K562 (cell line): ENCODE data around the gene DRD1. TPM values are rescaled to one million over a fixed set of nuclear protein-coding genes. Genes with fewer than 3 reads are reported as not detected.

ENCODE experiments used
- ATAC-seq: fragments of 200-7000 bp; cut with Tn5 transposase; 3 replicates; pipeline ENCODE4 v1.9.1; 2020; ENCODE audit warnings: moderate library complexity
- BruUV-seq: library from RNA; stranded (reverse); fragments of 400-500 nt; replicated peaks from 2 replicates; lab custom pipeline; 2021; lab: Mats Ljungman, UMichigan
- CTCF ChIA-PET: fragments of 300-600 bp; formaldehyde crosslinking; extraction: SDS; loops from one replicate; lab custom pipeline; 2021; ENCODE audit warnings: low intra/inter-chr PET ratio; lab: Yijun Ruan, JAX
- POLR2A ChIA-PET: fragments of 300-600, 350-650 bp; sonication (Branson Sonifier 250); formaldehyde crosslinking; extraction: SDS; loops from one replicate; lab custom pipeline; 2021; ENCODE audit warnings: antibody characterized with exemption, inconsistent platforms; lab: Yijun Ruan, JAX
- DNase-seq, 4 experiments: peaks; one replicate each; pipeline versions ENCODE4 v3.0.0 to v3.0.0-alpha.2; 2011 to 2018; ENCODE audit warnings: low spot score in 3 of 4, mixed read lengths in 3 of 4; ENCODE audit errors: extremely low read depth in 1 of 4
- FAIRE-seq: peaks from 2 replicates; lab custom pipeline; 2011; peaks lifted over from hg19 to GRCh38; lab: Jason Lieb, UNC
- H2AFZ ChIP-seq: 2 replicates; pipeline ENCODE4 v1.6.0; 2011; ENCODE audit warnings: low read depth, low read length, control low read depth, inconsistent platforms
- H3K27ac ChIP-seq: fragments of 200-600 bp; 3 replicates; pipeline ENCODE4 v1.8.0; 2011; ENCODE audit warnings: low read depth, mild to moderate bottlenecking, control low read depth, inconsistent platforms, low read length, moderate library complexity, mixed read lengths; ENCODE audit errors: extremely low read depth
- H3K27me3 ChIP-seq, 2 experiments: fragments of 300-600 bp in 1 of 2; 2 replicates in 1 of 2; 3 replicates in 1 of 2; pipeline versions ENCODE4 v1.6.0 to v1.8.0; 2011; ENCODE audit warnings: inconsistent platforms in 2 of 2, low read length in 2 of 2, mild to moderate bottlenecking in 1 of 2, mixed read lengths in 1 of 2, moderate library complexity in 1 of 2; ENCODE audit not compliant: control insufficient read depth in 2 of 2, insufficient read depth in 2 of 2
- H3K36me3 ChIP-seq: fragments of 300-600 bp; 3 replicates; pipeline ENCODE4 v1.8.0; 2011; ENCODE audit warnings: mild to moderate bottlenecking, low read length, inconsistent platforms; ENCODE audit not compliant: control insufficient read depth, insufficient read depth
- H3K4me1 ChIP-seq, 2 experiments: fragments of 200-600 bp in 1 of 2; replicated peaks in 1 of 2; 2 replicates in 1 of 2; 3 replicates in 1 of 2; pipeline versions ENCODE4 v1.5.1 to v1.8.0; 2011; ENCODE audit warnings: inconsistent platforms in 2 of 2, low read length in 2 of 2, mild to moderate bottlenecking in 1 of 2, mixed read lengths in 1 of 2, moderate library complexity in 1 of 2; ENCODE audit not compliant: control insufficient read depth in 2 of 2, insufficient read depth in 2 of 2
- H3K4me2 ChIP-seq: 2 replicates; pipeline ENCODE4 v1.6.1; 2011; ENCODE audit warnings: low read length, control low read depth, inconsistent platforms, mixed read lengths; ENCODE audit not compliant: insufficient read depth
- H3K4me3 ChIP-seq: fragments of 200-600 bp; sonication (generic), shearing (Covaris generic); 2 replicates; pipeline ENCODE4 v1.5.1; 2016; ENCODE audit warnings: control low read depth, inconsistent platforms
- H3K79me2 ChIP-seq: fragments of 200-600 bp; 3 replicates; pipeline ENCODE4 v1.8.0; 2011; ENCODE audit warnings: low read length, inconsistent platforms; ENCODE audit not compliant: control insufficient read depth, insufficient read depth
- H3K9ac ChIP-seq, 2 experiments: 2 replicates each; pipeline versions ENCODE4 v1.6.0 to v1.6.1; 2011; ENCODE audit warnings: low read depth in 2 of 2, low read length in 2 of 2, control low read depth in 1 of 2, inconsistent platforms in 1 of 2, mild to moderate bottlenecking in 1 of 2, mixed read lengths in 1 of 2; ENCODE audit not compliant: insufficient read depth in 1 of 2
- H3K9me1 ChIP-seq: one replicate; pipeline ENCODE4 v1.6.0; 2011; ENCODE audit warnings: inconsistent platforms, mild to moderate bottlenecking, low read length, moderate library complexity; ENCODE audit not compliant: control insufficient read depth, insufficient read depth
- H3K9me3 ChIP-seq: replicated peaks from 2 replicates; pipeline ENCODE4 v1.5.1; 2011; ENCODE audit warnings: low read depth, low read length, inconsistent platforms; ENCODE audit not compliant: control insufficient read depth, insufficient read depth
- H4K20me1 ChIP-seq: replicated peaks from 2 replicates; pipeline ENCODE4 v1.6.1; 2011; ENCODE audit warnings: low read length, inconsistent platforms, mixed read lengths; ENCODE audit not compliant: control insufficient read depth, insufficient read depth
- DDX20 ChIP-seq: fragments of 450-650 bp; IDR thresholded peaks from 2 replicates; pipeline ENCODE4 v1.6.1; 2016; ENCODE audit warnings: missing genetic modification characterization, low read depth, mild to moderate bottlenecking, missing compliant biosample characterization, moderate library complexity
- NFYB ChIP-seq: IDR thresholded peaks from 2 replicates; pipeline ENCODE4 v1.6.1; 2011; ENCODE audit warnings: mild to moderate bottlenecking, moderate library complexity; ENCODE audit not compliant: insufficient read length; ENCODE audit errors: extremely low read depth
- RAD21 ChIP-seq, 2 experiments: fragments of 250-450 bp in 1 of 2; fragments of 450-650 bp in 1 of 2; sonication (Bioruptor Pico) in 1 of 2; formaldehyde crosslinking in 1 of 2; IDR thresholded peaks in 1 of 2; conservative IDR thresholded peaks in 1 of 2; 2 replicates each; pipeline versions ENCODE4 v1.4.0 to v1.8.0; 2020 to 2022; ENCODE audit warnings: mild to moderate bottlenecking in 2 of 2, moderate library complexity in 1 of 2
- RCOR1 ChIP-seq, 2 experiments: IDR thresholded peaks; 2 replicates each; pipeline ENCODE4 v1.6.1; 2012; ENCODE audit warnings: low read depth in 2 of 2, low read length in 2 of 2, borderline replicate concordance in 1 of 2, improper control_type of control experiment in 1 of 2
- SMAD4 ChIP-seq: fragments of 250-450 bp; sonication (Bioruptor Pico); conservative IDR thresholded peaks from 2 replicates; pipeline ENCODE4 v1.8.0; 2021; ENCODE audit warnings: inconsistent platforms, mild to moderate bottlenecking, moderate library complexity
- STAT5A ChIP-seq: IDR thresholded peaks from 2 replicates; pipeline ENCODE4 v1.6.1; 2012; ENCODE audit warnings: low read length, inconsistent platforms, borderline replicate concordance
- ZNF324 ChIP-seq: fragments of 250-450 bp; sonication (Bioruptor Pico); IDR thresholded peaks from 2 replicates; pipeline ENCODE4 v1.4.0; 2020; ENCODE audit warnings: mild to moderate bottlenecking
- ZNF589 ChIP-seq: fragments of 200-800 bp; sonication (Bioruptor generic); IDR thresholded peaks from 2 replicates; pipeline ENCODE4 v1.6.1; 2016; ENCODE audit warnings: low read depth, missing genetic modification characterization, missing compliant biosample characterization
- ZNF707 ChIP-seq: fragments of 250-450 bp; sonication (Bioruptor Pico); conservative IDR thresholded peaks from 2 replicates; pipeline ENCODE4 v1.8.0; 2022; ENCODE audit warnings: inconsistent platforms, mild to moderate bottlenecking, moderate library complexity
- ZNF76 ChIP-seq: fragments of 250-450 bp; sonication (Bioruptor Pico); IDR thresholded peaks from 2 replicates; pipeline ENCODE4 v1.4.0; 2020; ENCODE audit warnings: mild to moderate bottlenecking, moderate library complexity, borderline replicate concordance
- WGBS: fragments of 100-300 bp; shearing (Covaris generic); methylation state at CpG from one replicate; pipeline ENCODE4 v1.1.6; 2016; ENCODE audit warnings: low coverage, mixed read lengths; ENCODE audit not compliant: insufficient coverage; ENCODE audit errors: missing lambda C conversion rate; 5-methylcytosine and 5-hydroxymethylcytosine counted together
- in situ Hi-C: fragments of 300-500 bp; cut with MboI; formaldehyde crosslinking; loops from 4 replicates; pipeline ENCODE4 v1.15.0; 2018; ENCODE audit warnings: inconsistent platforms, mixed read lengths
- intact Hi-C: fragments of 100-400 bp; cut with micrococcal nuclease; formaldehyde crosslinking; loops from 2 replicates; pipeline ENCODE4 v1.14.2; 2022
- polyA plus RNA-seq, 8 experiments: library from polyadenylated mRNA; depleted of rRNA in 4 of 8; stranded (reverse) in 5 of 8; unstranded in 3 of 8; fragments of >200 nt; fragmentation: Nextera tagmentation in 2 of 8; fragmentation: Illumina TruSeq in 1 of 8; extraction: Ambion mirVana in 2 of 8; extraction: Trizol in 1 of 8; gene quantifications; 2 replicates each; pipeline versions ENCODE4 v1.2.1 to v1.2.3, GENCODE V29; 2011 to 2014; ENCODE audit warnings: inconsistent platforms in 1 of 8, missing spikeins in 1 of 8
- total RNA-seq, 7 experiments: library from RNA; depleted of rRNA in 6 of 7; stranded (reverse); fragments of >200 nt in 6 of 7; fragmentation: Illumina TruSeq in 2 of 7; extraction: Trizol in 2 of 7; gene quantifications; 2 replicates each; pipeline versions ENCODE4 v1.2.1 to v1.2.3, GENCODE V29; 2011 to 2021; ENCODE audit warnings: low replicate concordance in 1 of 7
- TF ChIP-seq, protein P1 (sequence below): fragments of 200-800 bp; sonication (Bioruptor generic); IDR thresholded peaks from 2 replicates; pipeline ENCODE4 v1.6.1; 2016; ENCODE audit warnings: missing genetic modification characterization, missing compliant biosample characterization

Gene DRD1
- total and polyA plus RNA-seq, 9 of the 15 experiments (the other 6 are each of a cell fraction or from before 2014, with no cell fraction given), result not detected

DNA sequence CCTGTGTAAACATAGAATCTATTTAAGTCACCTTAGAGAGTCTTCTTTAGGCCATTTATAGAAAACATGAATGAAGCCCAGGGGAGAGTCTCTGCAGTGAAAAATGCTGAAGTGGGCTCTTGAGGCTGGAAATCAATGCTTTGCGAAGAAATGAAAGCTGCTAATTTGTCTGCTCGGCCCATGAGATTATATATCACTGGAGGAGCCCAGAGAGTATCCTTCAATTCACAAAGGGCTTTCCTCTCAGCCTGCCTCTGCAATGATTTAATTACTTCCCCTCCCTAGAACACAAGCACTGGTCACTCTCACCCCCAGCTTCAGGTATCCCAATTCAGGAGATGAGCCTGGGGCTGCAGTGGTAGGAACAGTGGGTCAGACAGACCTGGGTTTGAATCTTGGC is 8.2 kb upstream of the DRD1 start:
- intact Hi-C loops, result no loop called here
- ATAC-seq (no peak), DNase-seq (no peak), FAIRE-seq (no peak)
- Histone ChIP-seq H3K36me3 (no peaks in the 10 kb centered on the region), H3K79me2 (no peaks in the 10 kb centered on the region), H3K9me1 (no peaks in the 10 kb centered on the region), H2AFZ (no peak overlapping the region), H3K27ac (no peak overlapping the region), H4K20me1 (no peaks in the 10 kb centered on the region), H3K9ac (no peak overlapping the region), H3K4me2 (no peak overlapping the region), H3K9me3 (no peaks in the 10 kb centered on the region), H3K4me3 (no peak overlapping the region), H3K27me3 (peaks cover 10 to 17% of the 10 kb centered on the region in 2 experiments; a peak in 4 of 5 replicates), H3K4me1 (no peaks in the 10 kb centered on the region)
- BruUV-seq, result no TSS peak
- WGBS, result 0% methylated on average over 2 of the region's 2 CpGs
- POLR2A ChIA-PET, result interaction anchor here (1.1 kb wide), 1 partner anchor 13 kb away, joined by 3 read pairs; no protein-coding TSS in a partner anchor
- CTCF ChIA-PET, result no interaction called here
- in situ Hi-C loops, result no loop called here
- TF ChIP-seq STAT5A, result no peak

DNA sequence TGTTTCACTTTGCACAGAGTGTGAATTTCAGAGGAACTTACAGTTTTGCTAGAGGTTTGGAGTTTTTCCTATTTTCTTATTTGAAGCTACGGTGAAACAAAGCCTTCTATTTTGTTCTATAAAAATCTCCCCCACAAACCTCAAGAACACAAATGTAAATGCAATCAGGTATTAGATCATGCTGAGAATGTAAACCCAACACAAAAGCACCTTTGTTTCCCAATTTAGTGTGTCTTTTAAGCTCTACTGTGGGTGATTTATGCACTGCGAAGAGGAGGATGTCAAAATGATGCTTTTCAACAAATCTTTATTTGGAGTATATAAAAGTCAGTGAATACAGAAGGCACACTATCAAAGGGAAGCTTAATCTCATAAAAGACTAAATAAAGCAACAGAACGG is 4.3 kb upstream of the DRD1 start:
- POLR2A ChIA-PET, result interaction anchor here (0.6 to 0.9 kb wide), 2 partner anchors 10 to 19 kb away, joined by 3 read pairs; no protein-coding TSS in a partner anchor
- H3K9ac ChIP-seq, result no peak overlapping the region
- H3K36me3 ChIP-seq, result no peaks in the 10 kb centered on the region
- in situ Hi-C loops (loop anchor here (5.0 to 10.0 kb wide), 2 partner anchors 506 to 1433 kb away; no protein-coding TSS in a partner anchor), intact Hi-C loops (no loop called here)
- H3K27me3 ChIP-seq, result peaks cover 29 to 44% of the 10 kb centered on the region in 2 experiments
- FAIRE-seq (no peak), ATAC-seq (no peak), DNase-seq (no peak)
- peaks cover 0 to 10% of the 10 kb centered on the region in 2 experiments; a peak in 1 of 5 replicates for H3K4me1 ChIP-seq
- no peak overlapping the region for H2AFZ ChIP-seq
- no peaks in the 10 kb centered on the region for H3K79me2 ChIP-seq
- H3K4me2 ChIP-seq, result no peak overlapping the region
- H3K9me1 ChIP-seq, result no peaks in the 10 kb centered on the region
- H3K9me3 ChIP-seq, result no peaks in the 10 kb centered on the region
- no peaks in the 10 kb centered on the region; the same call in 1 of the 2 replicates for H4K20me1 ChIP-seq
- CTCF ChIA-PET, result no interaction called here
- 2% methylated on average over 3 of the region's 3 CpGs for WGBS
- no TSS peak for BruUV-seq
- H3K27ac ChIP-seq, result no peak overlapping the region
- H3K4me3 ChIP-seq, result no peak overlapping the region
- TF ChIP-seq ZNF707 (CRISPR knock-in tag) (no peak), ZNF324 (no peak), NFYB (no peak), RCOR1 (IDR thresholded peaks at IDR 0.05; ENCODE audit: borderline replicate concordance in 1 of 2, low read depth in 2 of 2, low read length in 2 of 2) (no peak), ZNF76 (CRISPR knock-in tag) (no peak), DDX20 (no peak), ZNF589 (CRISPR knock-in tag) (no peak), SMAD4 (CRISPR knock-in tag) (no peak), RAD21 (CRISPR knock-in tag; conservative IDR thresholded peaks at IDR 0.05 in 1 of 2, IDR thresholded peaks at IDR 0.05 in 1 of 2) (no peak)
- TF ChIP-seq, protein P1, sequence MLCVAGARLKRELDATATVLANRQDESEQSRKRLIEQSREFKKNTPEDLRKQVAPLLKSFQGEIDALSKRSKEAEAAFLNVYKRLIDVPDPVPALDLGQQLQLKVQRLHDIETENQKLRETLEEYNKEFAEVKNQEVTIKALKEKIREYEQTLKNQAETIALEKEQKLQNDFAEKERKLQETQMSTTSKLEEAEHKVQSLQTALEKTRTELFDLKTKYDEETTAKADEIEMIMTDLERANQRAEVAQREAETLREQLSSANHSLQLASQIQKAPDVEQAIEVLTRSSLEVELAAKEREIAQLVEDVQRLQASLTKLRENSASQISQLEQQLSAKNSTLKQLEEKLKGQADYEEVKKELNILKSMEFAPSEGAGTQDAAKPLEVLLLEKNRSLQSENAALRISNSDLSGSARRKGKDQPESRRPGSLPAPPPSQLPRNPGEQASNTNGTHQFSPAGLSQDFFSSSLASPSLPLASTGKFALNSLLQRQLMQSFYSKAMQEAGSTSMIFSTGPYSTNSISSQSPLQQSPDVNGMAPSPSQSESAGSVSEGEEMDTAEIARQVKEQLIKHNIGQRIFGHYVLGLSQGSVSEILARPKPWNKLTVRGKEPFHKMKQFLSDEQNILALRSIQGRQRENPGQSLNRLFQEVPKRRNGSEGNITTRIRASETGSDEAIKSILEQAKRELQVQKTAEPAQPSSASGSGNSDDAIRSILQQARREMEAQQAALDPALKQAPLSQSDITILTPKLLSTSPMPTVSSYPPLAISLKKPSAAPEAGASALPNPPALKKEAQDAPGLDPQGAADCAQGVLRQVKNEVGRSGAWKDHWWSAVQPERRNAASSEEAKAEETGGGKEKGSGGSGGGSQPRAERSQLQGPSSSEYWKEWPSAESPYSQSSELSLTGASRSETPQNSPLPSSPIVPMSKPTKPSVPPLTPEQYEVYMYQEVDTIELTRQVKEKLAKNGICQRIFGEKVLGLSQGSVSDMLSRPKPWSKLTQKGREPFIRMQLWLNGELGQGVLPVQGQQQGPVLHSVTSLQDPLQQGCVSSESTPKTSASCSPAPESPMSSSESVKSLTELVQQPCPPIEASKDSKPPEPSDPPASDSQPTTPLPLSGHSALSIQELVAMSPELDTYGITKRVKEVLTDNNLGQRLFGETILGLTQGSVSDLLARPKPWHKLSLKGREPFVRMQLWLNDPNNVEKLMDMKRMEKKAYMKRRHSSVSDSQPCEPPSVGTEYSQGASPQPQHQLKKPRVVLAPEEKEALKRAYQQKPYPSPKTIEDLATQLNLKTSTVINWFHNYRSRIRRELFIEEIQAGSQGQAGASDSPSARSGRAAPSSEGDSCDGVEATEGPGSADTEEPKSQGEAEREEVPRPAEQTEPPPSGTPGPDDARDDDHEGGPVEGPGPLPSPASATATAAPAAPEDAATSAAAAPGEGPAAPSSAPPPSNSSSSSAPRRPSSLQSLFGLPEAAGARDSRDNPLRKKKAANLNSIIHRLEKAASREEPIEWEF, result no peak
